ENCODE measurements around the gene BBOX1. TPM values are rescaled to one million over a fixed set of nuclear protein-coding genes. Genes with fewer than 3 reads are reported as not detected.

Gene BBOX1
- total and polyA plus RNA-seq, 2 of the 8 experiments (the other 6 are each of a cell fraction or from before 2014, with no cell fraction given) = not detected

DNA sequence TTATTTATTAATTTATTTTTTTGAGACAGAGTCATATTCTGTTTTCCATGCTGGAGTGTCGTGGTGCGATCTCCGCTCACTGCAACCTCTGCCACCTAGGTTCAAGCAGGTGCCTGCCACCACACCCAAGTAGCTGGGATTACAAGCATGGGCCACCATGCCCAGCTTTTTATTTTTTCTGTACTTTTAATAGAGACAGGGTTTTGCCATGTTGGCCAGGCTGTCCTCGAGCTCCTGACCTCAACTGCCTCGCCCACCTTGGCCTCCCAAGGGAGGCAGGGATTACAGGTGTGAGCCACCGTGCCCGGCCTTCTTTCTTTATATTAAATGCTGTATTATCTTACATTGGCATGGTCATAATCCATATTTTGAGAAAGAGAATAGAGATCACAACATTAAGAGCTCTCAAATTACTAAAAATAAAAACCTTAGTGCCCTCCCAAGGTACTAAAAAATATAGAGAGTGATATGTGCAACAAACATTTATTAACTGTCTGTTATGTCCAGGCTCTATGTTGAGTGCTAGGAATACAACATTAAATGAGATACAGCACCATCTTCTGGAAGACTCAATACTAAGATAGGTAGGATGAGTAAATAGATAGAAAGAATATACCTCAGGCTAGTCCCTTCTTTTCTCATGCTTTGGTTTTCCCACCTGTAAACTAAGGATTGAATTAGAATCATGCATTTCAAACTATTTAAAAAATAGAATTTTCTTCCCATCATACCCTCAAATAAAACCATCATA is 84.1 kb downstream of the BBOX1 start (continued):
- TF ChIP-seq, protein P1, sequence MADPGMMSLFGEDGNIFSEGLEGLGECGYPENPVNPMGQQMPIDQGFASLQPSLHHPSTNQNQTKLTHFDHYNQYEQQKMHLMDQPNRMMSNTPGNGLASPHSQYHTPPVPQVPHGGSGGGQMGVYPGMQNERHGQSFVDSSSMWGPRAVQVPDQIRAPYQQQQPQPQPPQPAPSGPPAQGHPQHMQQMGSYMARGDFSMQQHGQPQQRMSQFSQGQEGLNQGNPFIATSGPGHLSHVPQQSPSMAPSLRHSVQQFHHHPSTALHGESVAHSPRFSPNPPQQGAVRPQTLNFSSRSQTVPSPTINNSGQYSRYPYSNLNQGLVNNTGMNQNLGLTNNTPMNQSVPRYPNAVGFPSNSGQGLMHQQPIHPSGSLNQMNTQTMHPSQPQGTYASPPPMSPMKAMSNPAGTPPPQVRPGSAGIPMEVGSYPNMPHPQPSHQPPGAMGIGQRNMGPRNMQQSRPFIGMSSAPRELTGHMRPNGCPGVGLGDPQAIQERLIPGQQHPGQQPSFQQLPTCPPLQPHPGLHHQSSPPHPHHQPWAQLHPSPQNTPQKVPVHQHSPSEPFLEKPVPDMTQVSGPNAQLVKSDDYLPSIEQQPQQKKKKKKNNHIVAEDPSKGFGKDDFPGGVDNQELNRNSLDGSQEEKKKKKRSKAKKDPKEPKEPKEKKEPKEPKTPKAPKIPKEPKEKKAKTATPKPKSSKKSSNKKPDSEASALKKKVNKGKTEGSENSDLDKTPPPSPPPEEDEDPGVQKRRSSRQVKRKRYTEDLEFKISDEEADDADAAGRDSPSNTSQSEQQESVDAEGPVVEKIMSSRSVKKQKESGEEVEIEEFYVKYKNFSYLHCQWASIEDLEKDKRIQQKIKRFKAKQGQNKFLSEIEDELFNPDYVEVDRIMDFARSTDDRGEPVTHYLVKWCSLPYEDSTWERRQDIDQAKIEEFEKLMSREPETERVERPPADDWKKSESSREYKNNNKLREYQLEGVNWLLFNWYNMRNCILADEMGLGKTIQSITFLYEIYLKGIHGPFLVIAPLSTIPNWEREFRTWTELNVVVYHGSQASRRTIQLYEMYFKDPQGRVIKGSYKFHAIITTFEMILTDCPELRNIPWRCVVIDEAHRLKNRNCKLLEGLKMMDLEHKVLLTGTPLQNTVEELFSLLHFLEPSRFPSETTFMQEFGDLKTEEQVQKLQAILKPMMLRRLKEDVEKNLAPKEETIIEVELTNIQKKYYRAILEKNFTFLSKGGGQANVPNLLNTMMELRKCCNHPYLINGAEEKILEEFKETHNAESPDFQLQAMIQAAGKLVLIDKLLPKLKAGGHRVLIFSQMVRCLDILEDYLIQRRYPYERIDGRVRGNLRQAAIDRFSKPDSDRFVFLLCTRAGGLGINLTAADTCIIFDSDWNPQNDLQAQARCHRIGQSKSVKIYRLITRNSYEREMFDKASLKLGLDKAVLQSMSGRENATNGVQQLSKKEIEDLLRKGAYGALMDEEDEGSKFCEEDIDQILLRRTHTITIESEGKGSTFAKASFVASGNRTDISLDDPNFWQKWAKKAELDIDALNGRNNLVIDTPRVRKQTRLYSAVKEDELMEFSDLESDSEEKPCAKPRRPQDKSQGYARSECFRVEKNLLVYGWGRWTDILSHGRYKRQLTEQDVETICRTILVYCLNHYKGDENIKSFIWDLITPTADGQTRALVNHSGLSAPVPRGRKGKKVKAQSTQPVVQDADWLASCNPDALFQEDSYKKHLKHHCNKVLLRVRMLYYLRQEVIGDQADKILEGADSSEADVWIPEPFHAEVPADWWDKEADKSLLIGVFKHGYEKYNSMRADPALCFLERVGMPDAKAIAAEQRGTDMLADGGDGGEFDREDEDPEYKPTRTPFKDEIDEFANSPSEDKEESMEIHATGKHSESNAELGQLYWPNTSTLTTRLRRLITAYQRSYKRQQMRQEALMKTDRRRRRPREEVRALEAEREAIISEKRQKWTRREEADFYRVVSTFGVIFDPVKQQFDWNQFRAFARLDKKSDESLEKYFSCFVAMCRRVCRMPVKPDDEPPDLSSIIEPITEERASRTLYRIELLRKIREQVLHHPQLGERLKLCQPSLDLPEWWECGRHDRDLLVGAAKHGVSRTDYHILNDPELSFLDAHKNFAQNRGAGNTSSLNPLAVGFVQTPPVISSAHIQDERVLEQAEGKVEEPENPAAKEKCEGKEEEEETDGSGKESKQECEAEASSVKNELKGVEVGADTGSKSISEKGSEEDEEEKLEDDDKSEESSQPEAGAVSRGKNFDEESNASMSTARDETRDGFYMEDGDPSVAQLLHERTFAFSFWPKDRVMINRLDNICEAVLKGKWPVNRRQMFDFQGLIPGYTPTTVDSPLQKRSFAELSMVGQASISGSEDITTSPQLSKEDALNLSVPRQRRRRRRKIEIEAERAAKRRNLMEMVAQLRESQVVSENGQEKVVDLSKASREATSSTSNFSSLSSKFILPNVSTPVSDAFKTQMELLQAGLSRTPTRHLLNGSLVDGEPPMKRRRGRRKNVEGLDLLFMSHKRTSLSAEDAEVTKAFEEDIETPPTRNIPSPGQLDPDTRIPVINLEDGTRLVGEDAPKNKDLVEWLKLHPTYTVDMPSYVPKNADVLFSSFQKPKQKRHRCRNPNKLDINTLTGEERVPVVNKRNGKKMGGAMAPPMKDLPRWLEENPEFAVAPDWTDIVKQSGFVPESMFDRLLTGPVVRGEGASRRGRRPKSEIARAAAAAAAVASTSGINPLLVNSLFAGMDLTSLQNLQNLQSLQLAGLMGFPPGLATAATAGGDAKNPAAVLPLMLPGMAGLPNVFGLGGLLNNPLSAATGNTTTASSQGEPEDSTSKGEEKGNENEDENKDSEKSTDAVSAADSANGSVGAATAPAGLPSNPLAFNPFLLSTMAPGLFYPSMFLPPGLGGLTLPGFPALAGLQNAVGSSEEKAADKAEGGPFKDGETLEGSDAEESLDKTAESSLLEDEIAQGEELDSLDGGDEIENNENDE (IDR thresholded peaks at IDR 0.05; ENCODE audit: insufficient replicate concordance, low read length) = no peak
- no peak for TF ChIP-seq POLR2A (IDR thresholded peaks at IDR 0.05; ENCODE audit: control extremely low read depth in 1 of 2, low read depth in 2 of 2, low read length in 2 of 2)
- no peak for TF ChIP-seq POLR2AphosphoS5 (IDR thresholded peaks at IDR 0.05; ENCODE audit: low read depth, low read length)
- no peak for TF ChIP-seq TBP (IDR thresholded peaks at IDR 0.05; ENCODE audit: low read depth, low read length)
- no peak for TF ChIP-seq SP1 (IDR thresholded peaks at IDR 0.05; ENCODE audit: low read depth, low read length)
- TF ChIP-seq KDM1A (IDR thresholded peaks at IDR 0.05; ENCODE audit: borderline replicate concordance, low read length) = no peak
- no peak for TF ChIP-seq CHD1 (IDR thresholded peaks at IDR 0.05; ENCODE audit: low read depth, low read length)
- no peak for TF ChIP-seq TCF12 (IDR thresholded peaks at IDR 0.05; ENCODE audit: low read depth, low read length)
- no peak for TF ChIP-seq SUZ12 (IDR thresholded peaks at IDR 0.05; ENCODE audit: low read length)
- TF ChIP-seq RAD21 (IDR thresholded peaks at IDR 0.05 in 1 of 2, conservative IDR thresholded peaks at IDR 0.05 in 1 of 2; ENCODE audit: low read depth in 2 of 2, low read length in 2 of 2) = peak in 1 of 2 experiments; percentile 39; a peak in 3 of 4 replicates
- no peak for TF ChIP-seq NRF1 (IDR thresholded peaks at IDR 0.05; ENCODE audit: low read depth, low read length)

Data from H1 (cell line).